H9 (cell line): ENCODE results near the gene DCAF15. TPM values are rescaled to one million over a fixed set of nuclear protein-coding genes. Genes with fewer than 3 reads are reported as not detected.

Experiments used
- DNase-seq: peaks from one replicate; pipeline ENCODE4 v3.0.0-alpha.2; 2017
- H2AFZ ChIP-seq: one replicate; pipeline ENCODE4 v1.6.1; 2013; ENCODE audit warnings: mild to moderate bottlenecking, low read length, control low read depth, moderate library complexity
- H2AK5ac ChIP-seq: 2 replicates; pipeline ENCODE4 v1.6.1; 2013; ENCODE audit warnings: low read length, control low read depth, mixed read lengths; ENCODE audit not compliant: insufficient read length
- H2BK120ac ChIP-seq: one replicate; pipeline ENCODE4 v1.6.1; 2013; ENCODE audit warnings: low read depth, mild to moderate bottlenecking, low read length, control low read depth, inconsistent platforms; ENCODE audit not compliant: poor library complexity, severe bottlenecking
- H2BK12ac ChIP-seq: 2 replicates; pipeline ENCODE4 v1.6.1; 2013; ENCODE audit warnings: low read length, control low read depth, mixed read lengths, low read depth; ENCODE audit not compliant: insufficient read length
- H2BK15ac ChIP-seq: 2 replicates; pipeline ENCODE4 v1.6.1; 2013; ENCODE audit warnings: low read depth, low read length, control low read depth
- H2BK20ac ChIP-seq: one replicate; pipeline ENCODE4 v1.6.1; 2013; ENCODE audit warnings: low read depth, mild to moderate bottlenecking, low read length, control low read depth, inconsistent platforms; ENCODE audit not compliant: poor library complexity, severe bottlenecking
- H2BK5ac ChIP-seq: 2 replicates; pipeline ENCODE4 v1.6.1; 2013; ENCODE audit warnings: low read length, control low read depth, mixed read lengths; ENCODE audit not compliant: insufficient read length
- H3K14ac ChIP-seq: 2 replicates; pipeline ENCODE4 v1.6.1; 2013; ENCODE audit warnings: low read length, control low read depth; ENCODE audit not compliant: insufficient read depth
- H3K18ac ChIP-seq: 2 replicates; pipeline ENCODE4 v1.6.1; 2013; ENCODE audit warnings: low read depth, mild to moderate bottlenecking, mixed read lengths, low read length, control low read depth; ENCODE audit not compliant: insufficient read length
- H3K23ac ChIP-seq: 2 replicates; pipeline ENCODE4 v1.6.1; 2013; ENCODE audit warnings: low read length, control low read depth, mixed read lengths, low read depth; ENCODE audit not compliant: insufficient read length
- H3K23me2 ChIP-seq: 2 replicates; pipeline ENCODE4 v1.6.1; 2013; ENCODE audit warnings: low read depth, mild to moderate bottlenecking, mixed read lengths, low read length, control low read depth; ENCODE audit not compliant: insufficient read length, poor library complexity, severe bottlenecking
- H3K27ac ChIP-seq: 2 replicates; pipeline ENCODE4 v1.5.1; 2013; ENCODE audit warnings: low read length, control low read depth, mixed read lengths, low read depth; ENCODE audit not compliant: insufficient read length
- H3K27me3 ChIP-seq: 2 replicates; pipeline ENCODE4 v1.6.1; 2013; ENCODE audit warnings: low read length, control low read depth, inconsistent platforms; ENCODE audit not compliant: insufficient read depth
- H3K4ac ChIP-seq: 2 replicates; pipeline ENCODE4 v1.6.1; 2013; ENCODE audit warnings: low read depth, mild to moderate bottlenecking, control low read depth, inconsistent platforms, low read length, moderate library complexity
- H3K4me1 ChIP-seq: 2 replicates; pipeline ENCODE4 v1.6.1; 2013; ENCODE audit warnings: low read length, control low read depth, inconsistent platforms; ENCODE audit not compliant: insufficient read depth
- H3K4me2 ChIP-seq: 2 replicates; pipeline ENCODE4 v1.6.1; 2013; ENCODE audit warnings: low read length, control low read depth, mixed read lengths; ENCODE audit not compliant: insufficient read length, insufficient read depth
- H3K56ac ChIP-seq: 2 replicates; pipeline ENCODE4 v1.6.1; 2013; ENCODE audit warnings: low read depth, mild to moderate bottlenecking, mixed read lengths, low read length, control low read depth; ENCODE audit not compliant: insufficient read length
- H3K79me1 ChIP-seq: 2 replicates; pipeline ENCODE4 v1.6.1; 2013; ENCODE audit warnings: low read depth, mild to moderate bottlenecking, moderate library complexity, low read length, control low read depth, inconsistent platforms; ENCODE audit not compliant: insufficient read depth, poor library complexity, severe bottlenecking
- H3K79me2 ChIP-seq: 2 replicates; pipeline ENCODE4 v1.6.1; 2013; ENCODE audit warnings: low read length, control low read depth, inconsistent platforms; ENCODE audit not compliant: insufficient read depth
- H3K9ac ChIP-seq: 2 replicates; pipeline ENCODE4 v1.6.1; 2013; ENCODE audit warnings: low read length, control low read depth, mixed read lengths; ENCODE audit not compliant: insufficient read length; ENCODE audit errors: extremely low read depth
- H3K9me3 ChIP-seq: one replicate; pipeline ENCODE4 v1.6.1; 2013; ENCODE audit warnings: low read depth, low read length, inconsistent platforms; ENCODE audit not compliant: control insufficient read depth
- H3T11ph ChIP-seq: one replicate; pipeline ENCODE4 v1.6.1; 2013; ENCODE audit warnings: mild to moderate bottlenecking, low read length, control low read depth, inconsistent platforms
- H4K20me1 ChIP-seq: one replicate; pipeline ENCODE4 v1.6.1; 2013; ENCODE audit not compliant: control insufficient read depth, insufficient read length, insufficient read depth
- H4K5ac ChIP-seq: 2 replicates; pipeline ENCODE4 v1.6.1; 2013; ENCODE audit warnings: low read depth, mild to moderate bottlenecking, mixed read lengths, low read length, control low read depth; ENCODE audit not compliant: insufficient read length
- H4K8ac ChIP-seq: replicated peaks from 2 replicates; pipeline ENCODE4 v1.6.1; 2013; ENCODE audit warnings: low read length, control low read depth, mixed read lengths, low read depth; ENCODE audit not compliant: insufficient read length
- H4K91ac ChIP-seq: 2 replicates; pipeline ENCODE4 v1.6.1; 2013; ENCODE audit warnings: low read depth, mild to moderate bottlenecking, moderate library complexity, mixed read lengths, low read length, control low read depth; ENCODE audit not compliant: insufficient read length
- H3K27ac Mint-ChIP-seq, 3 experiments: 2 replicates in 2 of 3; 3 replicates in 1 of 3; pipeline ENCODE4 v1.8.0; 2020 to 2021; ENCODE audit warnings: mixed read lengths in 3 of 3, mild to moderate bottlenecking in 1 of 3, moderate library complexity in 1 of 3
- H3K27me3 Mint-ChIP-seq: 2 replicates; pipeline ENCODE4 v1.8.0; 2021; ENCODE audit warnings: low read depth, mild to moderate bottlenecking, moderate library complexity, mixed read lengths
- H3K36me3 Mint-ChIP-seq, 3 experiments: 2 replicates in 2 of 3; 3 replicates in 1 of 3; pipeline ENCODE4 v1.8.0; 2020 to 2021; ENCODE audit warnings: low read depth in 3 of 3, mixed read lengths in 3 of 3; ENCODE audit not compliant: insufficient read depth in 1 of 3
- H3K4me1 Mint-ChIP-seq, 2 experiments: 2 replicates each; pipeline ENCODE4 v1.8.0; 2020; ENCODE audit warnings: mixed read lengths in 2 of 2
- H3K4me3 Mint-ChIP-seq, 2 experiments: 2 replicates in 1 of 2; 3 replicates in 1 of 2; pipeline ENCODE4 v1.8.0; 2020 to 2021; ENCODE audit warnings: mild to moderate bottlenecking in 2 of 2, mixed read lengths in 2 of 2, moderate library complexity in 1 of 2
- H3K9me3 Mint-ChIP-seq, 2 experiments: 2 replicates in 1 of 2; 3 replicates in 1 of 2; pipeline ENCODE4 v1.8.0; 2020; ENCODE audit warnings: mild to moderate bottlenecking in 2 of 2, mixed read lengths in 2 of 2, moderate library complexity in 1 of 2
- WGBS: extraction: QIAGEN DNeasy Blood & Tissue Kit; methylation state at CpG from one replicate; pipeline ENCODE4 v1.1.7; 2013; ENCODE audit warnings: missing lambda C conversion rate, low lambda C conversion rate, mixed read lengths; ENCODE audit not compliant: insufficient read length; ENCODE audit errors: extremely low coverage; 5-methylcytosine and 5-hydroxymethylcytosine counted together
- total RNA-seq: library from RNA; stranded (reverse); gene quantifications from 2 replicates; pipeline ENCODE4 v1.2.1, GENCODE V29; 2021
- TF ChIP-seq, protein P1 (sequence below): fragments of 200-600 bp; sonication (generic); conservative IDR thresholded peaks from 3 replicates; pipeline ENCODE4 v1.8.0; 2021; ENCODE audit warnings: antibody characterized with exemption, mild to moderate bottlenecking

The DCAF15 gene
- total RNA-seq, 1 experiment from 2014 or later, result 82.5 TPM

DNA sequence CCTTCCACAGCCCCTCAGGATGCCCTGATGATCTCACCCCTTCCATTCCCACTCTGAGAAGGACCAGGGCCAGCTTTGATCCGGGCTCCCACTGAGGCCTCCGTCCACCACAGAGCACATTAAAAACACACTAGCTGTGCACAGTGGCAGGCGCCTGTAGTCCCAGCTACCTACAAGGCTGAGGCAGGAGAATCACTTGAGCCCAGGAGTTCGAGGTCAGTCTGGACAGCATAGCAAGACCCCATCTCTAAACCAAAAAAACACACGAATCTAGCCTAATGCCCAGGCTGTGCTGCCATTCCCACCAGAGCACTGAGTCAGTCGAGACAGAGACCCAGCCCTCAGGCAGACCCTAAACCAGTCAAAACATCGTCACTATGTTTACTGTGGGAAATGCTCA lies 39.7 kb downstream of the DCAF15 start:
- Mint-ChIP-seq H3K36me3 (peaks cover 2 to 39% (median 18%) of the 10 kb centered on the region in 3 experiments; a peak in 6 of 7 replicates), H3K27me3 (no peaks in the 10 kb centered on the region), H3K9me3 (no peaks in the 10 kb centered on the region), H3K4me3 (no peak overlapping the region), H3K4me1 (peaks cover 19 to 26% of the 10 kb centered on the region in 2 experiments), H3K27ac (no peak overlapping the region)
- no peaks in the 10 kb centered on the region for H3K79me1 ChIP-seq
- no peak overlapping the region for H2BK15ac ChIP-seq
- H3K18ac ChIP-seq, result no peak overlapping the region
- no CpG with 5 or more reads among the region's 7 CpGs for WGBS
- H2BK20ac ChIP-seq, result no peak overlapping the region
- H4K8ac ChIP-seq, result no peak overlapping the region
- no peaks in the 10 kb centered on the region for H3K23me2 ChIP-seq
- no peak overlapping the region for H2BK120ac ChIP-seq
- H3K4ac ChIP-seq, result no peak overlapping the region
- no peak for DNase-seq
- no peak overlapping the region for H3K4me2 ChIP-seq
- H2BK5ac ChIP-seq, result no peak overlapping the region
- no peak overlapping the region for H3K23ac ChIP-seq
- no peak overlapping the region for H2AK5ac ChIP-seq
- no peak overlapping the region for H3K27ac ChIP-seq
- TF ChIP-seq, protein P1, sequence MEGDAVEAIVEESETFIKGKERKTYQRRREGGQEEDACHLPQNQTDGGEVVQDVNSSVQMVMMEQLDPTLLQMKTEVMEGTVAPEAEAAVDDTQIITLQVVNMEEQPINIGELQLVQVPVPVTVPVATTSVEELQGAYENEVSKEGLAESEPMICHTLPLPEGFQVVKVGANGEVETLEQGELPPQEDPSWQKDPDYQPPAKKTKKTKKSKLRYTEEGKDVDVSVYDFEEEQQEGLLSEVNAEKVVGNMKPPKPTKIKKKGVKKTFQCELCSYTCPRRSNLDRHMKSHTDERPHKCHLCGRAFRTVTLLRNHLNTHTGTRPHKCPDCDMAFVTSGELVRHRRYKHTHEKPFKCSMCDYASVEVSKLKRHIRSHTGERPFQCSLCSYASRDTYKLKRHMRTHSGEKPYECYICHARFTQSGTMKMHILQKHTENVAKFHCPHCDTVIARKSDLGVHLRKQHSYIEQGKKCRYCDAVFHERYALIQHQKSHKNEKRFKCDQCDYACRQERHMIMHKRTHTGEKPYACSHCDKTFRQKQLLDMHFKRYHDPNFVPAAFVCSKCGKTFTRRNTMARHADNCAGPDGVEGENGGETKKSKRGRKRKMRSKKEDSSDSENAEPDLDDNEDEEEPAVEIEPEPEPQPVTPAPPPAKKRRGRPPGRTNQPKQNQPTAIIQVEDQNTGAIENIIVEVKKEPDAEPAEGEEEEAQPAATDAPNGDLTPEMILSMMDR, result no peak
- no peaks in the 10 kb centered on the region for H3K27me3 ChIP-seq
- no peak overlapping the region for H3T11ph ChIP-seq
- no peak overlapping the region for H2BK12ac ChIP-seq
- no peak overlapping the region for H3K14ac ChIP-seq
- no peaks in the 10 kb centered on the region for H4K20me1 ChIP-seq
- H3K9me3 ChIP-seq, result no peaks in the 10 kb centered on the region
- no peak overlapping the region for H4K5ac ChIP-seq
- no peaks in the 10 kb centered on the region; the same call in 1 of the 2 replicates for H3K4me1 ChIP-seq
- H2AFZ ChIP-seq, result no peak overlapping the region
- H3K56ac ChIP-seq, result no peak overlapping the region
- no peaks in the 10 kb centered on the region for H3K79me2 ChIP-seq
- H3K9ac ChIP-seq, result no peak overlapping the region
- no peak overlapping the region for H4K91ac ChIP-seq
